ENCODE measurements around the gene TIGD6.
A peak's percentile ranks its signal among the peaks of the same experiment; 100 is the strongest.

The TIGD6 gene

GRCh38 chr5:150000256-150000989 is at the start of gene TIGD6, which contains the start of gene HMGXB3:
TSS of gene TIGD6 (minus strand) at chr5:150000654. CDS start at chr5:149996348, 4,306 bp downstream.
TSS of gene HMGXB3 (plus strand) at chr5:150000739. CDS start at chr5:150004853, 4,114 bp downstream.
- no peak for TF ChIP-seq CTCF (IDR thresholded peaks at IDR 0.05; ENCODE audit: low read depth, low read length)
- in situ Hi-C loops (cut with HindIII; ENCODE audit: low sequenced_read_pairs), result no loop called here
- H3K4me3 ChIP-seq (ENCODE audit: low read depth, low read length), result peak within 1 kb of the TSS; percentile 93
- peak; percentile 95 for DNase-seq (ENCODE audit: low read depth, low spot score)

GRCh38 chr5:150046031-150046430 is 45.6 kb upstream of the TIGD6 start:
- DNase-seq (ENCODE audit: low read depth, low spot score), result no peak
- H3K4me3 ChIP-seq (ENCODE audit: low read depth, low read length), result no peak overlapping the region
- in situ Hi-C loops (cut with HindIII; ENCODE audit: low sequenced_read_pairs), result no loop called here
- no peak for TF ChIP-seq CTCF (IDR thresholded peaks at IDR 0.05; ENCODE audit: low read depth, low read length)

GRCh38 chr5:150045549-150045948 is 45.1 kb upstream of the TIGD6 start:
- DNase-seq (ENCODE audit: low read depth, low spot score), result no peak
- H3K4me3 ChIP-seq (ENCODE audit: low read depth, low read length), result no peak overlapping the region
- in situ Hi-C loops (cut with HindIII; ENCODE audit: low sequenced_read_pairs), result no loop called here
- peak; percentile 3 for TF ChIP-seq CTCF (IDR thresholded peaks at IDR 0.05; ENCODE audit: low read depth, low read length)

- in situ Hi-C loops (cut with HindIII; ENCODE audit: low sequenced_read_pairs), result no loop called here
- no peak for DNase-seq (ENCODE audit: low read depth, low spot score)
- no peak overlapping the region for H3K4me3 ChIP-seq (ENCODE audit: low read depth, low read length)
Observed at GRCh38 chr5:150044712-150045111, 44.3 kb upstream of the TIGD6 start.

GRCh38 chr5:150044329-150044681 is 43.9 kb upstream of the TIGD6 start:
- peak; percentile 86 for DNase-seq (ENCODE audit: low read depth, low spot score)
- no peak overlapping the region for H3K4me3 ChIP-seq (ENCODE audit: low read depth, low read length)
- in situ Hi-C loops (cut with HindIII; ENCODE audit: low sequenced_read_pairs), result no loop called here
- TF ChIP-seq CTCF (IDR thresholded peaks at IDR 0.05; ENCODE audit: low read depth, low read length), result no peak

More at GRCh38 chr5:150044712-150045111, 44.3 kb upstream of the TIGD6 start:
- TF ChIP-seq CTCF (IDR thresholded peaks at IDR 0.05; ENCODE audit: low read depth, low read length), result no peak

- in situ Hi-C loops (cut with HindIII; ENCODE audit: low sequenced_read_pairs), result no loop called here
- DNase-seq (ENCODE audit: low read depth, low spot score), result no peak
- no peak for TF ChIP-seq CTCF (IDR thresholded peaks at IDR 0.05; ENCODE audit: low read depth, low read length)
Observed at GRCh38 chr5:150043657-150044328, 43.3 kb upstream of the TIGD6 start.

More at GRCh38 chr5:150043657-150044328, 43.3 kb upstream of the TIGD6 start:
- no peak overlapping the region for H3K4me3 ChIP-seq (ENCODE audit: low read depth, low read length)

All from astrocyte of the spinal cord (primary cell).